H9 (cell line): ENCODE results near the gene TCF25. TPM values are rescaled to one million over a fixed set of nuclear protein-coding genes. Genes with fewer than 3 reads are reported as not detected.

Source experiments
- DNase-seq: peaks from one replicate; pipeline ENCODE4 v3.0.0-alpha.2; 2017
- H2AFZ ChIP-seq: one replicate; pipeline ENCODE4 v1.6.1; 2013; ENCODE audit warnings: mild to moderate bottlenecking, low read length, control low read depth, moderate library complexity
- H2AK5ac ChIP-seq: 2 replicates; pipeline ENCODE4 v1.6.1; 2013; ENCODE audit warnings: low read length, control low read depth, mixed read lengths; ENCODE audit not compliant: insufficient read length
- H2BK120ac ChIP-seq: one replicate; pipeline ENCODE4 v1.6.1; 2013; ENCODE audit warnings: low read depth, mild to moderate bottlenecking, low read length, control low read depth, inconsistent platforms; ENCODE audit not compliant: poor library complexity, severe bottlenecking
- H2BK12ac ChIP-seq: 2 replicates; pipeline ENCODE4 v1.6.1; 2013; ENCODE audit warnings: low read length, control low read depth, mixed read lengths, low read depth; ENCODE audit not compliant: insufficient read length
- H2BK15ac ChIP-seq: 2 replicates; pipeline ENCODE4 v1.6.1; 2013; ENCODE audit warnings: low read depth, low read length, control low read depth
- H2BK20ac ChIP-seq: one replicate; pipeline ENCODE4 v1.6.1; 2013; ENCODE audit warnings: low read depth, mild to moderate bottlenecking, low read length, control low read depth, inconsistent platforms; ENCODE audit not compliant: poor library complexity, severe bottlenecking
- H2BK5ac ChIP-seq: 2 replicates; pipeline ENCODE4 v1.6.1; 2013; ENCODE audit warnings: low read length, control low read depth, mixed read lengths; ENCODE audit not compliant: insufficient read length
- H3K14ac ChIP-seq: 2 replicates; pipeline ENCODE4 v1.6.1; 2013; ENCODE audit warnings: low read length, control low read depth; ENCODE audit not compliant: insufficient read depth
- H3K18ac ChIP-seq: 2 replicates; pipeline ENCODE4 v1.6.1; 2013; ENCODE audit warnings: low read depth, mild to moderate bottlenecking, mixed read lengths, low read length, control low read depth; ENCODE audit not compliant: insufficient read length
- H3K23ac ChIP-seq: 2 replicates; pipeline ENCODE4 v1.6.1; 2013; ENCODE audit warnings: low read length, control low read depth, mixed read lengths, low read depth; ENCODE audit not compliant: insufficient read length
- H3K23me2 ChIP-seq: 2 replicates; pipeline ENCODE4 v1.6.1; 2013; ENCODE audit warnings: low read depth, mild to moderate bottlenecking, mixed read lengths, low read length, control low read depth; ENCODE audit not compliant: insufficient read length, poor library complexity, severe bottlenecking
- H3K27ac ChIP-seq: 2 replicates; pipeline ENCODE4 v1.5.1; 2013; ENCODE audit warnings: low read length, control low read depth, mixed read lengths, low read depth; ENCODE audit not compliant: insufficient read length
- H3K27me3 ChIP-seq: 2 replicates; pipeline ENCODE4 v1.6.1; 2013; ENCODE audit warnings: low read length, control low read depth, inconsistent platforms; ENCODE audit not compliant: insufficient read depth
- H3K4ac ChIP-seq: 2 replicates; pipeline ENCODE4 v1.6.1; 2013; ENCODE audit warnings: low read depth, mild to moderate bottlenecking, control low read depth, inconsistent platforms, low read length, moderate library complexity
- H3K4me1 ChIP-seq: 2 replicates; pipeline ENCODE4 v1.6.1; 2013; ENCODE audit warnings: low read length, control low read depth, inconsistent platforms; ENCODE audit not compliant: insufficient read depth
- H3K4me2 ChIP-seq: 2 replicates; pipeline ENCODE4 v1.6.1; 2013; ENCODE audit warnings: low read length, control low read depth, mixed read lengths; ENCODE audit not compliant: insufficient read length, insufficient read depth
- H3K56ac ChIP-seq: 2 replicates; pipeline ENCODE4 v1.6.1; 2013; ENCODE audit warnings: low read depth, mild to moderate bottlenecking, mixed read lengths, low read length, control low read depth; ENCODE audit not compliant: insufficient read length
- H3K79me1 ChIP-seq: 2 replicates; pipeline ENCODE4 v1.6.1; 2013; ENCODE audit warnings: low read depth, mild to moderate bottlenecking, moderate library complexity, low read length, control low read depth, inconsistent platforms; ENCODE audit not compliant: insufficient read depth, poor library complexity, severe bottlenecking
- H3K79me2 ChIP-seq: 2 replicates; pipeline ENCODE4 v1.6.1; 2013; ENCODE audit warnings: low read length, control low read depth, inconsistent platforms; ENCODE audit not compliant: insufficient read depth
- H3K9ac ChIP-seq: 2 replicates; pipeline ENCODE4 v1.6.1; 2013; ENCODE audit warnings: low read length, control low read depth, mixed read lengths; ENCODE audit not compliant: insufficient read length; ENCODE audit errors: extremely low read depth
- H3K9me3 ChIP-seq: one replicate; pipeline ENCODE4 v1.6.1; 2013; ENCODE audit warnings: low read depth, low read length, inconsistent platforms; ENCODE audit not compliant: control insufficient read depth
- H3T11ph ChIP-seq: one replicate; pipeline ENCODE4 v1.6.1; 2013; ENCODE audit warnings: mild to moderate bottlenecking, low read length, control low read depth, inconsistent platforms
- H4K20me1 ChIP-seq: one replicate; pipeline ENCODE4 v1.6.1; 2013; ENCODE audit not compliant: control insufficient read depth, insufficient read length, insufficient read depth
- H4K5ac ChIP-seq: 2 replicates; pipeline ENCODE4 v1.6.1; 2013; ENCODE audit warnings: low read depth, mild to moderate bottlenecking, mixed read lengths, low read length, control low read depth; ENCODE audit not compliant: insufficient read length
- H4K8ac ChIP-seq: replicated peaks from 2 replicates; pipeline ENCODE4 v1.6.1; 2013; ENCODE audit warnings: low read length, control low read depth, mixed read lengths, low read depth; ENCODE audit not compliant: insufficient read length
- H4K91ac ChIP-seq: 2 replicates; pipeline ENCODE4 v1.6.1; 2013; ENCODE audit warnings: low read depth, mild to moderate bottlenecking, moderate library complexity, mixed read lengths, low read length, control low read depth; ENCODE audit not compliant: insufficient read length
- H3K27ac Mint-ChIP-seq, 3 experiments: 2 replicates in 2 of 3; 3 replicates in 1 of 3; pipeline ENCODE4 v1.8.0; 2020 to 2021; ENCODE audit warnings: mixed read lengths in 3 of 3, mild to moderate bottlenecking in 1 of 3, moderate library complexity in 1 of 3
- H3K27me3 Mint-ChIP-seq: 2 replicates; pipeline ENCODE4 v1.8.0; 2021; ENCODE audit warnings: low read depth, mild to moderate bottlenecking, moderate library complexity, mixed read lengths
- H3K36me3 Mint-ChIP-seq, 3 experiments: 2 replicates in 2 of 3; 3 replicates in 1 of 3; pipeline ENCODE4 v1.8.0; 2020 to 2021; ENCODE audit warnings: low read depth in 3 of 3, mixed read lengths in 3 of 3; ENCODE audit not compliant: insufficient read depth in 1 of 3
- H3K4me1 Mint-ChIP-seq, 2 experiments: 2 replicates each; pipeline ENCODE4 v1.8.0; 2020; ENCODE audit warnings: mixed read lengths in 2 of 2
- H3K4me3 Mint-ChIP-seq, 2 experiments: 2 replicates in 1 of 2; 3 replicates in 1 of 2; pipeline ENCODE4 v1.8.0; 2020 to 2021; ENCODE audit warnings: mild to moderate bottlenecking in 2 of 2, mixed read lengths in 2 of 2, moderate library complexity in 1 of 2
- H3K9me3 Mint-ChIP-seq, 2 experiments: 2 replicates in 1 of 2; 3 replicates in 1 of 2; pipeline ENCODE4 v1.8.0; 2020; ENCODE audit warnings: mild to moderate bottlenecking in 2 of 2, mixed read lengths in 2 of 2, moderate library complexity in 1 of 2
- WGBS: extraction: QIAGEN DNeasy Blood & Tissue Kit; methylation state at CpG from one replicate; pipeline ENCODE4 v1.1.7; 2013; ENCODE audit warnings: missing lambda C conversion rate, low lambda C conversion rate, mixed read lengths; ENCODE audit not compliant: insufficient read length; ENCODE audit errors: extremely low coverage; 5-methylcytosine and 5-hydroxymethylcytosine counted together
- total RNA-seq: library from RNA; stranded (reverse); gene quantifications from 2 replicates; pipeline ENCODE4 v1.2.1, GENCODE V29; 2021
- TF ChIP-seq, protein P1 (sequence below): fragments of 200-600 bp; sonication (generic); conservative IDR thresholded peaks from 3 replicates; pipeline ENCODE4 v1.8.0; 2021; ENCODE audit warnings: antibody characterized with exemption, mild to moderate bottlenecking

TCF25 gene
- total RNA-seq, 1 experiment from 2014 or later, result 109 TPM

DNA sequence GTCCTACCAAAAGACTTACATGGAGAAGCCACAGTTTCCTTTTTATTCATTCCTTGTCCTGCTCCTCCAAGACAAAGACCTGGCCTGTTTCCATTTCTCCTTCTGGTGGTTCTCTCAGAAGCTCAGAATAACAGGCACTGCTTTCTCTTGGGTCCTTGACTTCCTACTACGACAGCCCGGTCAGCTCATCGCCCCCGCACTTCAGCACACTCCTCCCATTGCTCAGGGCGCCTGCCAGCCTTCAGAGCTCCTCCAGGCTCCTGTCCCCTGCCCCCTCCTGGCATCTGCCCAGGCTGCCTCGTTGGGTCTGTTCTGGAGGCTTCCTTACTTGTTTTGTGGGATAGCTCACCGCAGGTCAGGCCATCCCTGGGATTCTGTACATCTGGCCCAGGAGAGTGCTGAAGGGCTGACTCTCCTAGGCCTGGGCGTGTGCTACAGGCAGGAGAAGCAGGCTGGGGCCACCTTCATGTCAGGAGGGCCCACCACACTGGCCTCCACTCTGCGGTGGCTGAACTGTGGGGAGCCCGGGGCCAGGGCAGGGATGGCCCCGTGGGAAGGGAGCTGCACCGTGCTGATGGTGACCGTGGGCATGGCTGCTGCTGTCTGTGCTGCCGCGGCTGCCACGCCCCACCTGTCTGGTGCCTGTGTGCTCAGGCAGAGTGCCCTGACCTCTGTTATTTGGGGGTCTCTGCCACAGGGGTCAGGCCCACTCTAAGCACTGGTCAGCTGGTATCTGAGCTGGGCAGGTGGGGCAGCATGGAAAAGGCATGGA, 17.7 kb downstream of the TCF25 start:
- Histone ChIP-seq H2AK5ac (no peak overlapping the region), H3K4me1 (no peaks in the 10 kb centered on the region), H3K9ac (no peak overlapping the region), H3K56ac (no peak overlapping the region), H2BK20ac (no peak overlapping the region), H2BK5ac (no peak overlapping the region), H2AFZ (no peak overlapping the region), H3K4ac (no peak overlapping the region), H3K79me2 (no peaks in the 10 kb centered on the region), H2BK12ac (no peak overlapping the region), H4K91ac (no peak overlapping the region), H3K79me1 (no peaks in the 10 kb centered on the region), H3K27me3 (no peaks in the 10 kb centered on the region), H4K8ac (no peak overlapping the region), H3K23me2 (no peaks in the 10 kb centered on the region), H3K4me2 (no peak overlapping the region), H4K20me1 (no peaks in the 10 kb centered on the region), H3K14ac (no peak overlapping the region), H3K9me3 (no peaks in the 10 kb centered on the region), H3T11ph (no peak overlapping the region), H2BK120ac (no peak overlapping the region), H3K18ac (no peak overlapping the region), H3K27ac (no peak overlapping the region), H2BK15ac (no peak overlapping the region), H4K5ac (no peak overlapping the region), H3K23ac (no peak overlapping the region)
- peaks cover 24 to 68% (median 61%) of the 10 kb centered on the region in 3 experiments for H3K36me3 Mint-ChIP-seq
- no peaks in the 10 kb centered on the region for H3K27me3 Mint-ChIP-seq
- no peak for DNase-seq
- WGBS, result no CpG with 5 or more reads among the region's 16 CpGs
- no peaks in the 10 kb centered on the region for H3K9me3 Mint-ChIP-seq
- H3K4me1 Mint-ChIP-seq, result no peaks in the 10 kb centered on the region
- H3K27ac Mint-ChIP-seq, result peak overlapping the region in 1 of 3 experiments; percentile 76; a peak in 1 of 7 replicates
- H3K4me3 Mint-ChIP-seq, result no peak overlapping the region
- TF ChIP-seq, protein P1, sequence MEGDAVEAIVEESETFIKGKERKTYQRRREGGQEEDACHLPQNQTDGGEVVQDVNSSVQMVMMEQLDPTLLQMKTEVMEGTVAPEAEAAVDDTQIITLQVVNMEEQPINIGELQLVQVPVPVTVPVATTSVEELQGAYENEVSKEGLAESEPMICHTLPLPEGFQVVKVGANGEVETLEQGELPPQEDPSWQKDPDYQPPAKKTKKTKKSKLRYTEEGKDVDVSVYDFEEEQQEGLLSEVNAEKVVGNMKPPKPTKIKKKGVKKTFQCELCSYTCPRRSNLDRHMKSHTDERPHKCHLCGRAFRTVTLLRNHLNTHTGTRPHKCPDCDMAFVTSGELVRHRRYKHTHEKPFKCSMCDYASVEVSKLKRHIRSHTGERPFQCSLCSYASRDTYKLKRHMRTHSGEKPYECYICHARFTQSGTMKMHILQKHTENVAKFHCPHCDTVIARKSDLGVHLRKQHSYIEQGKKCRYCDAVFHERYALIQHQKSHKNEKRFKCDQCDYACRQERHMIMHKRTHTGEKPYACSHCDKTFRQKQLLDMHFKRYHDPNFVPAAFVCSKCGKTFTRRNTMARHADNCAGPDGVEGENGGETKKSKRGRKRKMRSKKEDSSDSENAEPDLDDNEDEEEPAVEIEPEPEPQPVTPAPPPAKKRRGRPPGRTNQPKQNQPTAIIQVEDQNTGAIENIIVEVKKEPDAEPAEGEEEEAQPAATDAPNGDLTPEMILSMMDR, result no peak
